ENCODE results near the gene ZNF276. TPM values are rescaled to one million over a fixed set of nuclear protein-coding genes. Genes with fewer than 3 reads are reported as not detected.

Gene ZNF276
- total RNA-seq = 12.4 and 16.7 TPM in 2 replicates

GRCh38 chr16:89720813-89721545 lies at the start of gene ZNF276, which contains the start of gene VPS9D1:
Gene ZNF276, plus strand, starts transcription at chr16:89721537. Its CDS starts 104 bp downstream, at chr16:89721641.
Gene VPS9D1, minus strand, starts transcription at chr16:89720898. Its CDS starts 37 bp downstream, at chr16:89720861.

GRCh38 chr16:89686520-89687091 lies 34.7 kb upstream of the ZNF276 start, which contains the start of gene CDK10:
Gene CDK10, plus strand, starts transcription at chr16:89686689. Its CDS starts 22 bp downstream, at chr16:89686711.

GRCh38 chr16:89701425-89702406 lies 19.6 kb upstream of the ZNF276 start, which contains the start of gene SPATA2L:
Gene SPATA2L, minus strand, starts transcription at chr16:89701705. Its CDS starts 473 bp downstream, at chr16:89701232.

Other genes with a start within 250 kb of the ZNF276 start
- gene ANKRD11, start 231.0 kb upstream of the ZNF276 start, total RNA-seq = 39.2 and 56.8 TPM in 2 replicates
- gene SPG7, start 213.1 kb upstream of the ZNF276 start, total RNA-seq = 111 and 137 TPM in 2 replicates
- gene RPL13, start 160.9 kb upstream of the ZNF276 start, total RNA-seq = 2,819 and 4,200 TPM in 2 replicates
- 0.17 and 0.65 TPM in 2 replicates for gene CPNE7, start 145.8 kb upstream of the ZNF276 start, total RNA-seq
- 0.22 and 0.34 TPM in 2 replicates for gene DPEP1, start 107.9 kb upstream of the ZNF276 start, total RNA-seq
- 66.6 and 71.3 TPM in 2 replicates for gene CHMP1A, start 63.8 kb upstream of the ZNF276 start, total RNA-seq
- 1.2 and 1.5 TPM in 2 replicates for gene SPATA33, start 63.7 kb upstream of the ZNF276 start, total RNA-seq
- 30.2 and 38.0 TPM in 2 replicates for gene CDK10, start 34.8 kb upstream of the ZNF276 start, total RNA-seq
- 11.3 and 11.6 TPM in 2 replicates for gene SPATA2L, start 19.8 kb upstream of the ZNF276 start, total RNA-seq
- 3.3 and 4.7 TPM in 2 replicates for gene VPS9D1, start 639 bp upstream of the ZNF276 start, total RNA-seq
- gene FANCA, start 95.1 kb downstream of the ZNF276 start, total RNA-seq = 5.7 and 7.6 TPM in 2 replicates
- 1.6 and 2.1 TPM in 2 replicates for gene SPIRE2, start 106.9 kb downstream of the ZNF276 start, total RNA-seq
- 129 and 143 TPM in 2 replicates for gene TCF25, start 152.1 kb downstream of the ZNF276 start, total RNA-seq
- 0.76 and 1.3 TPM in 2 replicates for gene MC1R, start 197.3 kb downstream of the ZNF276 start, total RNA-seq
- 38.1 and 51.7 TPM in 2 replicates for gene TUBB3, start 201.8 kb downstream of the ZNF276 start, total RNA-seq
- gene DEF8, start 227.2 kb downstream of the ZNF276 start, total RNA-seq = 64.6 and 67.2 TPM in 2 replicates